HepG2 (cell line): ENCODE data around the gene SMCO4. TPM values are rescaled to one million over a fixed set of nuclear protein-coding genes. Genes with fewer than 3 reads are reported as not detected.

Experiments used
- E2F1 ChIP-seq: sonication (generic); formaldehyde crosslinking; IDR thresholded peaks from 2 replicates; pipeline ENCODE4 v1.5.0; 2020; ENCODE audit warnings: missing genetic modification reagents
- ELK4 ChIP-seq: sonication (generic); formaldehyde crosslinking; IDR thresholded peaks from 2 replicates; pipeline ENCODE4 v1.9.0; 2021; ENCODE audit warnings: missing genetic modification reagents, borderline replicate concordance
- IKZF4 ChIP-seq: sonication (generic); formaldehyde crosslinking; IDR thresholded peaks from 2 replicates; pipeline ENCODE4 v1.5.1; 2020; ENCODE audit warnings: borderline replicate concordance, mild to moderate bottlenecking, low read depth, missing genetic modification reagents; ENCODE audit errors: not compliant biosample characterization
- IRF1 ChIP-seq: sonication (generic); formaldehyde crosslinking; IDR thresholded peaks from 2 replicates; pipeline ENCODE4 v1.4.0; 2020; ENCODE audit warnings: low read depth, mild to moderate bottlenecking, missing genetic modification reagents
- KIAA2018 ChIP-seq: sonication (generic); formaldehyde crosslinking; IDR thresholded peaks from 2 replicates; pipeline ENCODE4 v1.5.0; 2020; ENCODE audit warnings: mild to moderate bottlenecking, missing genetic modification reagents, borderline replicate concordance
- REPIN1 ChIP-seq: sonication (generic); formaldehyde crosslinking; IDR thresholded peaks from 2 replicates; pipeline ENCODE4 v1.8.0; 2022; ENCODE audit warnings: missing genetic modification reagents, low read depth, mild to moderate bottlenecking, borderline replicate concordance
- SSRP1 ChIP-seq: IDR thresholded peaks from 2 replicates; pipeline ENCODE4 v1.6.1; 2016; ENCODE audit warnings: control low read depth
- ZBTB42 ChIP-seq: sonication (generic); formaldehyde crosslinking; IDR thresholded peaks from 2 replicates; pipeline ENCODE4 v1.5.0; 2020; ENCODE audit warnings: mild to moderate bottlenecking, missing genetic modification reagents
- ZBTB44 ChIP-seq: sonication (generic); formaldehyde crosslinking; IDR thresholded peaks from 2 replicates; pipeline ENCODE4 v1.4.0; 2020; ENCODE audit warnings: missing genetic modification reagents
- ZNF430 ChIP-seq: sonication (generic); formaldehyde crosslinking; IDR thresholded peaks from 2 replicates; pipeline ENCODE4 v1.9.0; 2021; ENCODE audit warnings: mild to moderate bottlenecking, missing genetic modification reagents
- ZNF800 ChIP-seq: sonication (generic); formaldehyde crosslinking; IDR thresholded peaks from 2 replicates; pipeline ENCODE4 v1.4.0; 2020; ENCODE audit warnings: missing genetic modification reagents
- polyA plus RNA-seq, 8 experiments: library from polyadenylated mRNA; depleted of rRNA in 3 of 8; stranded (reverse) in 7 of 8; unstranded in 1 of 8; fragments of >200 nt; fragmentation: Illumina TruSeq in 4 of 8; extraction: Trizol in 4 of 8; gene quantifications; 2 replicates each; pipeline versions ENCODE4 v1.2.1 to v1.2.3, GENCODE V29; 2011 to 2016; ENCODE audit warnings: low read depth in 4 of 8, missing spikeins in 1 of 8, mixed read lengths in 1 of 8; ENCODE audit not compliant: insufficient read depth in 1 of 8
- total RNA-seq, 5 experiments: library from RNA; depleted of rRNA; stranded (reverse); fragments of >200 nt; fragmentation: Illumina TruSeq; extraction: Trizol; gene quantifications; 2 replicates each; pipeline ENCODE4 v1.2.3, GENCODE V29; 2016; ENCODE audit warnings: low read depth in 1 of 5

SMCO4 gene
- total and polyA plus RNA-seq, 2 of the 13 experiments (the other 11 are each of a cell fraction or from before 2014, with no cell fraction given) = 10.6 to 28.5 TPM

- TF ChIP-seq KIAA2018 (no peak), IRF1 (CRISPR knock-in tag) (no peak), ZNF800 (CRISPR knock-in tag) (no peak), ZNF430 (peak; percentile 53; the same call in 1 of the 2 replicates), REPIN1 (no peak; the same call in 1 of the 2 replicates), E2F1 (CRISPR knock-in tag) (no peak), ELK4 (CRISPR knock-in tag) (no peak), SSRP1 (CRISPR knock-in tag) (no peak), ZBTB42 (no peak), ZBTB44 (CRISPR knock-in tag) (no peak), IKZF4 (CRISPR knock-in tag) (no peak)
Observed at GRCh38 chr11:93570759-93571413, 27.7 kb upstream of the SMCO4 start (continued).
